Right renal pelvis (tissue), 4 donors: ENCODE results near the gene ZBTB16. TPM values are rescaled to one million over a fixed set of nuclear protein-coding genes. Genes with fewer than 3 reads are reported as not detected.

Experiments used
- DNase-seq, 4 donors: peaks; one replicate each; pipeline ENCODE4 v3.0.0-alpha.2; 2013; ENCODE audit warnings: low read depth in 4 of 4, low spot score in 3 of 4, missing footprints in 1 of 4
- polyA plus RNA-seq, 4 donors: library from polyadenylated mRNA; unstranded; fragments of 120-200 nt; gene quantifications; one replicate each; pipeline ENCODE4 v1.2.1, GENCODE V29; 2013; ENCODE audit not compliant: insufficient read length in 4 of 4

The ZBTB16 gene
- polyA plus RNA-seq, 4 donors: 0.89 to 2.0 (median 1.5) TPM

DNA sequence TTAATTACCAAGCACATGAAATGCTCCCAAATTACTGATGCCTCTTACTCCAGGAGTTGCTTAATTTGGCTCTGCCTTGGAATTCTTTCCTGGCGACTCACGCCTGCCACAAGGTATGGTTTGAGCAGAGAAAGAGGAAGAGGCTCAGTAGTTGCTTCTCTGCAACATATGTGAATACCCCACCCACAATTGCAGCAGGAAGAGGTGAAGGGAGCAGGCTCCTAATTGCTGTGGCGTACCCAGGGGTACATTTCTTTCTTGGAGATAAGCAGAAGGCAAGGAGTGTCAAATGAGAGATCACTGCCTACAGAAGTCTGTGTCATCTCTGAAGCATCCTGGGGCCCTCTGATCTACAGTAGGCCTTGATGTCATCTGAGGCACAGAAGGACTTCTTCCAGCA lies 226.1 kb downstream of the ZBTB16 start:
- DNase-seq: no peak

- DNase-seq: no peak
Observed at GRCh38 chr11:114286229-114286628, 226.7 kb downstream of the ZBTB16 start.

- no peak for DNase-seq
Observed at GRCh38 chr11:114287154-114287553, 227.6 kb downstream of the ZBTB16 start.

DNA sequence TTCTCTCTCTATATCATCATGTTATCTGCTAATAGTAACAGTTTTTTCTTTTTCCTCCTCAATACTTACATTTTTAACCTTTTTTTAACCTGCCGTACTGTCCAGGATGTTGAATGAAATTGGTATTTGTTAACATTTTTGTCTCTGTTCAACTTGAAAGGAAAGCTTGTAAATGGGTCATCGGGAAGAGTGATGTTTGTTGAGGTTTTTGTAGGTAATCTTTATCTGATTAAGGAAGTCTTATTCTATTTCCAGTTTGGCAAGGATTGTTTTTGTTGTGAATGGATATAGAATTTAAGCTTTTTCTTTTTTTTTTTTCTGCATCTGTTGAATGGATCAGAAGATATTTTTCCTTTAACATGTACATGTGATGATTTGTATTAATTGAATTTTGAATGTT lies 228.6 kb downstream of the ZBTB16 start:
- DNase-seq: no peak

DNA sequence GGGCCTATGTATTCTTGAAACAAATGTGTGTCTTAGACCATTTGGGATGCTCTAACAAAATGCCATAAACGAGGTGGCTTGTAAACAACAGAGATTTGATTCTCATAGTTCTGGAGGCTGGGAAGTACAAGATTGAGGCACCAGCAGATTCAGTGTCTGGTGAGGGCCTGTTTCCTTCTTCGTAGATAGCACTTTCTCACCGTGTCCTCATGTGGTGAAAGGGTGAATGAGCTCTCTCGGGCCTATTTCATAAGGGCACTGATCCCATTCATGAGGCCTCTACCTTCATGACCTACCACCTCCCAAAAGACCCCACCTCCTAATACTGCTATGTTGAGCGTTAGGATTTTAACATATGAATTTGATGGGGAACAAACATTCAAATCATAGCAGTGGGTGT lies 230.3 kb downstream of the ZBTB16 start:
- DNase-seq: no peak

DNA sequence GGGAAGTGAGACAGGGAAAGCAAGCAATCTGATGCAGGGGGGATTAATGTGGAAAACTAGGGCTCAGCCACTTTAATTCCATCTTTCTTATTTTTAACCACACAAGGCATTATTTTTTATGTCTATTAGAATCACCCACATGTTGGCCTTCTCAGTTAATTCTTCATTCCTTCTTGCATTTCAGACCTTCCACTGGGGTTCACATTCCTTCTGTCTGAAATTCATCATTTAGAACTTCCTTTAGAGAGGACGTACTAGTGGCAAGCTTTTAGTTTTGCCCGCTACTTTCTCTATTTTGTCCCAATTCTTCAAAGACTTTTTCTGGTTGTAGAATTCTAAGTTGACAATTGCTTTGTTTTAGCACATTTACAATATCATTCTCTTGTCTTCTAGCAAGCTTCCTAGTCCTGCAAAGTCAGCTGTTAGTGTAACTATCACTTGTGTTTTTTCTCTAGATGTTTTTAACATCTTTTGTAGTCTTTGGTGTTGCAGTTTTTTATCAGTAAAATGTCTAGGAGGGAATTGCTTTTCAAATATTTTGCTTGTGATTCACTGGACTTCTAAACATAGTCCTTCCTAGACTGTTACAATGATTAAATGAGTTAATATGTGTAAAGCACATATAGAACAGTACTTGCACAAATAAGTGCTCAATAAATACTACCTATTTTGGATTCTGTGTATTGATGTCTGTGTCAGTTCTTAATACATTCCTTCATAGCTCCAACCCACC lies 231.2 kb downstream of the ZBTB16 start:
- no peak for DNase-seq

DNA sequence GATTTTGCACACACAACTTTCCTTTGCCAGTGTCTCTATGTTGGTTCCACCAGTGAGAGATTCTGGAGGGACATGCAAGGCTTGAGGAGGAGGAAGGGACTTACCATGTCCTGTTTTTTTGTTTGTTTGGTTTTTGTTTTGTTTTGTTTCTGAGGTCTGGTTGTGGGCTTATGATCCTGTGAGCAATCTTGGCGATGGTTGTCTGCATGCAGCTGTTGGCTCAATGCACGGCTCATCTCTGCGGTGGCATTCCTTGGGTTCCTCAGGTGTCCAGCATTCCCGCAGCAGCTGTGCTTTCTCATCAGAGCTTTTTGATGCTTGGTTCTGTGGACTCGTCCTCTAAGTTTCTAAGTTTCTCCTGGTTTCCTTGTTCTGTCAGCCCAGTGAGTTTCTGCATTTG lies 231.9 kb downstream of the ZBTB16 start:
- DNase-seq: no peak

DNA sequence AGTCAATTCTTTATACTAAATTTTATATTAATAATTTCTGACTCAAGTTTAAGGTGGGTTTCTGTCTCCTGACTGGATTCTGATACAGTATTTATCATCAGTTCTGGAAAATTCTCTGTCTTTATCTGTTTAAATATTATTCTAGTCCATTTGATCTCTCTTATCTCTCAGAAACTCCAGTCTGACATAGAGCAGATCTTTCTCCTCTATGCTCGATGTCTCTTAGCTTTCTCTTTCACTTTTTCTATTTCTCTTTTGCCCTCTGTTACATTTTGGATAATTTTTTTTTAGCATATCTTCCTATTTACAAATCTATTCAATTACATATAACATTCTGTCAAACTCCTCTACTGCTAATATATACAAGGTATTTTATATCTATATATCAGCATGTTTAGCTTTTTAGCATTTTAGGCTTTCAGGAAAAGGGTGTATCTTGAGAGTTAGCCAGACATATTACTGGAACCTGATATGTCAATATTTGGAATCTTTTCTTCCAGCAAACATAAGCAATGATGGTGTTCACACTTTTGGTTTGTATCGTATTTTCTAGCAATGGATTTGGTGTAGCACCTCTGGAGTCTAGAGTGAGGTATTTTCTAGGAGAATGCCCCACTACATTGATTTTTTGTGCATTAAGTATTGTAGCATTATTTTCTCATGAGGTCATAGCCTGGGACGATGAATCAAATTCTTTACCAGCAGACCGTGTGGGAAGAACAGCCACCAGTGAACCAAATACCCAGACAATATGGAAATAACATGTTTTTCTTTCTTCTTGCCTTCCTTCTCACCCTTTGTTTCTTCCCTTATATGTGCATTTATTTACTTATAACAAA lies 232.6 kb downstream of the ZBTB16 start:
- DNase-seq: no peak

DNA sequence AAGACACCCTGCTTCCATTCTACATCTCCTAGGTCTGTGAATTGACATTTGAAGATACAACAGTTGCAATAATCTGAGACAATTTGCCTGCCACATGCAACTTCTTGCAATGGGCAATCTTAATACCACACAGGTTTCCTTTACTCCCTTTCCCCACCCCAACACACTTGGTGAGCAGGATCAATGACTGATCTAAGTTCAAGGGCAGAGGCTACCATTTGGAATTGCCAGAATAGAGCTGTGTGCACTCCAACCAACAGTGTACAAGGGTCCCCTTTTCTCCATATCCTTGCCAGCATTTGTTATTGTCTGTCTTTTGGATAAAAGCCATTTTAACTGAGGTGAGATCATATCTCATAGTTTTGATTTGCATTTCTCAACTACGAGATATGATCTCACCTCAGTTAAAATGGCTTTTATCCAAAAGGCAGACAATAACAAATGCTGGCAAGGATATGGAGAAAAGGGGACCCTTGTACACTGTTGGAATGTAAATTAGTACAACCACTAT lies 233.7 kb downstream of the ZBTB16 start:
- DNase-seq: no peak

- peak in 1 of 4 donors; percentile 5 for DNase-seq
Observed at GRCh38 chr11:114295676-114296604, 236.4 kb downstream of the ZBTB16 start, which contains the start of gene NNMT. Gene NNMT (plus strand): TSS chr11:114296399. CDS start chr11:114296557, 158 bp downstream.

DNA sequence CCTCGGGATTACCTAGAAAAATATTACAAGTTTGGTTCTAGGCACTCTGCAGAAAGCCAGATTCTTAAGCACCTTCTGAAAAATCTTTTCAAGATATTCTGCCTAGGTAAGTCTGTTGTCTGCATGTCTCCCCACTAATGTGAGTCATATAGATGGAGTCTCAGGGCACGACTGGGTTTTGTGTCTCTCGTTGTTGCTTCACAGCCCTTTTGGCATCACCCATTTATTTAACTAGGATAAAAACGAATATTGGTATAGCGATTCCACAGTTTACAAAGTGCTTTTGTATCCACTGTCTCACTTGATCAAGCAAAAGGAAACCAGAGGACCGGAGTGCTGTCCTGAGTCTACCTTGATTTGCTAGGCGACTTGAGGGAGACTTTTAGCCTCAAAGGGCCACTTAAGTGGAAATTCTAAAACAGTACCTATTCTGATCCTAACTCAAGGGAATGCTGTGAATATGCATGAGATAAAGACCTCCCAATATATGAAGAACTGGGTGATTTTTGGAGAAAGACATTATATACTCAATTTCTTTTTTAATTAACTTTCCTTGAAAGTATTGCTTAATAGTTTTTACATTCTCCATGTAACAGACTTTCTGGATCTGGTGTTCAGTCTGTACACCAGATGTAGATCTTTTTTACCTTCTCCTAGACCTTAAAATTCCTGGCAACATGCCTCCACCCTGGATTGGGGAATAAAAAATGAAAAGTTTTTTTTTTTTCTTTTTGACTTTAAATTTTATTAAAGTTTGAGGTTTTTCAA lies 237.3 kb downstream of the ZBTB16 start:
- DNase-seq: no peak

- no peak for DNase-seq
Observed at GRCh38 chr11:114297806-114298709, 238.5 kb downstream of the ZBTB16 start.

DNA sequence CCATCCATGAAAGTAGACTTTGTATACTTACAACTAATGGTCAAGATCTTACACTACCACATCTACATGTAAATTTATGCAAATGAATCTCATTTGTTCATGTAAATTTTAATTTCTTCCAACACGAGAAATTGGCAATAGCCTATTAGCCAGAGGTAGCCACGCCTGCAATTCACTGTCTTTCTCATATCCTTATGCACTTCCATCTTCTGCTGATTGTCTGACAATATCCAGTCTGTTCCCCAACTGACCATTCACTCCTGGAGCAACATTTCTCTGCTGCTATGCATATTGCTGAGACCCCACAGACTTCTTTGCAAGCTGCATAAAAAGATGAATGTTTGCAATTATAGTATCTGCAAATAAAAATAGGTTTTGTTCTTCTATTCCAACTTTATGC lies 239.2 kb downstream of the ZBTB16 start:
- no peak for DNase-seq

Other genes starting within 250 kb of the ZBTB16 start
- gene USP28, start 184.1 kb upstream of the ZBTB16 start, polyA plus RNA-seq: 10 to 100 TPM; 37.8 to 49.1 (median 46.4) TPM
- under 1 TPM in 1 of 4 donors, not detected in 3; 0.05 TPM for gene HTR3B, start 154.9 kb upstream of the ZBTB16 start, polyA plus RNA-seq
- gene HTR3A, start 84.6 kb upstream of the ZBTB16 start, polyA plus RNA-seq: under 1 TPM in 2 of 4 donors, not detected in 2; 0.13 to 0.17 TPM
- under 1 TPM in 3 of 4 donors, not detected in 1; 0.15 to 0.99 (median 0.72) TPM for gene NNMT, start 236.7 kb downstream of the ZBTB16 start, polyA plus RNA-seq